HCT116 (cell line): ENCODE data around the gene FKBP5. TPM values are rescaled to one million over a fixed set of nuclear protein-coding genes. Genes with fewer than 3 reads are reported as not detected.

ENCODE experiments used
- ATAC-seq: fragments of 200-7000 bp; cut with Tn5 transposase; 2 replicates; pipeline ENCODE4 v1.9.1; 2020; ENCODE audit warnings: mild to moderate bottlenecking, moderate library complexity
- BruUV-seq: library from RNA; stranded (reverse); fragments of 400-500 nt; replicated peaks from 2 replicates; lab custom pipeline; 2021; lab: Mats Ljungman, UMichigan
- CTCF ChIA-PET: fragments of 300-600 bp; sonication (Branson Sonifier 250); formaldehyde crosslinking; loops from one replicate; lab custom pipeline; 2021; ENCODE audit warnings: antibody characterized with exemption; lab: Charles Lee
- POLR2A ChIA-PET: fragments of 300-600, 350-600 bp; sonication (Branson Sonifier 250); formaldehyde crosslinking; loops from one replicate; lab custom pipeline; 2021; ENCODE audit warnings: antibody characterized with exemption; lab: Charles Lee
- RAD21 ChIA-PET, 2 experiments: fragments of 300-600 bp; sonication (Branson Sonifier 250); formaldehyde crosslinking; loops; one replicate each; lab custom pipeline; 2023; ENCODE audit warnings: low total read pairs in 2 of 2; ENCODE audit not compliant: uncharacterized antibody in 2 of 2, unreplicated experiment in 2 of 2, low non-redundant PET in 1 of 2; lab: Charles Lee
- DNase-seq: peaks from one replicate; pipeline ENCODE4 v3.0.0-alpha.2; 2010; ENCODE audit warnings: low read depth, low spot score
- H2AFZ ChIP-seq: fragments of 200-600 bp; shearing (Covaris generic), sonication (generic); 2 replicates; pipeline ENCODE4 v1.6.1; 2017; ENCODE audit warnings: low read depth, mixed run types, mixed read lengths, antibody characterized with exemption, low read length; ENCODE audit not compliant: poor library complexity, severe bottlenecking
- H3K27ac ChIP-seq: 2 replicates; pipeline ENCODE4 v1.5.1; 2012; ENCODE audit warnings: low read depth, low read length
- H3K27me3 ChIP-seq: fragments of 200-600 bp; sonication (generic); 2 replicates; pipeline ENCODE4 v1.6.1; 2016; ENCODE audit warnings: mixed run types, low read length, mixed read lengths; ENCODE audit not compliant: insufficient read depth
- H3K36me3 ChIP-seq, 2 experiments: fragments of 200-500 bp in 1 of 2; fragments of 200-600 bp in 1 of 2; sonication (Bioruptor generic) in 1 of 2; sonication (generic) in 1 of 2; 2 replicates each; pipeline versions ENCODE4 v1.5.1 to v1.6.1; 2014 to 2016; ENCODE audit warnings: low read length in 2 of 2, inconsistent platforms in 1 of 2, mixed read lengths in 1 of 2, mixed run types in 1 of 2; ENCODE audit not compliant: insufficient read depth in 2 of 2, control insufficient read depth in 1 of 2
- H3K4me1 ChIP-seq, 2 experiments: fragments of 200-600 bp in 1 of 2; sonication (generic) in 1 of 2; 2 replicates each; pipeline versions ENCODE4 v1.5.1 to v1.6.1; 2012 to 2017; ENCODE audit warnings: low read length in 2 of 2, inconsistent platforms in 1 of 2, mild to moderate bottlenecking in 1 of 2, mixed read lengths in 1 of 2, mixed run types in 1 of 2, moderate library complexity in 1 of 2; ENCODE audit not compliant: insufficient read depth in 2 of 2, control insufficient read depth in 1 of 2
- H3K4me2 ChIP-seq: fragments of 200-600 bp; sonication (generic); 2 replicates; pipeline ENCODE4 v1.6.1; 2017; ENCODE audit warnings: mixed run types, low read length, mixed read lengths
- H3K4me3 ChIP-seq, 2 experiments: fragments of 200-600 bp in 1 of 2; sonication (generic) in 1 of 2; replicated peaks in 1 of 2; 2 replicates each; pipeline ENCODE4 v1.5.1; 2011 to 2016; ENCODE audit warnings: low read length in 2 of 2, control low read depth in 1 of 2, low read depth in 1 of 2, mild to moderate bottlenecking in 1 of 2, mixed read lengths in 1 of 2, mixed run types in 1 of 2
- H3K79me2 ChIP-seq: fragments of 200-600 bp; sonication (generic); 2 replicates; pipeline ENCODE4 v1.6.1; 2017; ENCODE audit warnings: mild to moderate bottlenecking, mixed run types, low read length, moderate library complexity, mixed read lengths; ENCODE audit not compliant: insufficient read depth
- H3K9ac ChIP-seq: fragments of 200-600 bp; sonication (generic); 2 replicates; pipeline ENCODE4 v1.6.1; 2016; ENCODE audit warnings: low read length, mixed read lengths
- H3K9me2 ChIP-seq: fragments of 200-600 bp; sonication (generic), shearing (Covaris generic); 2 replicates; pipeline ENCODE4 v1.6.1; 2017; ENCODE audit warnings: mixed run types, mild to moderate bottlenecking, moderate library complexity; ENCODE audit not compliant: insufficient read depth
- H3K9me3 ChIP-seq, 2 experiments: fragments of 200-500 bp in 1 of 2; fragments of 200-600 bp in 1 of 2; sonication (Bioruptor generic) in 1 of 2; sonication (generic) in 1 of 2; 2 replicates each; pipeline ENCODE4 v1.6.1; 2014 to 2017; ENCODE audit warnings: low read length in 2 of 2, mixed read lengths in 2 of 2, inconsistent platforms in 1 of 2, low read depth in 1 of 2, mild to moderate bottlenecking in 1 of 2, mixed run types in 1 of 2, moderate library complexity in 1 of 2; ENCODE audit not compliant: control insufficient read depth in 1 of 2, insufficient read depth in 1 of 2
- H4K20me1 ChIP-seq: fragments of 200-600 bp; sonication (generic), shearing (Covaris generic); 2 replicates; pipeline ENCODE4 v1.6.1; 2017; ENCODE audit warnings: mixed run types, mild to moderate bottlenecking, moderate library complexity; ENCODE audit not compliant: insufficient read depth
- CEBPB ChIP-seq: IDR thresholded peaks from 2 replicates; pipeline ENCODE4 v1.6.1; 2012; ENCODE audit warnings: low read depth
- EGR1 ChIP-seq: IDR thresholded peaks from 2 replicates; pipeline ENCODE4 v1.6.1; 2012; ENCODE audit warnings: low read depth
- ELF1 ChIP-seq: IDR thresholded peaks from 2 replicates; pipeline ENCODE4 v1.6.1; 2012; ENCODE audit warnings: low read depth, borderline replicate concordance
- EZH2 ChIP-seq: fragments of 200-600 bp; sonication (generic); IDR thresholded peaks from 2 replicates; pipeline ENCODE4 v1.6.1; 2017; ENCODE audit warnings: antibody characterized with exemption, mixed run types
- EZH2phosphoT487 ChIP-seq: fragments of 200-600 bp; IDR thresholded peaks from 2 replicates; pipeline ENCODE4 v1.6.1; 2018; ENCODE audit warnings: antibody characterized with exemption, borderline replicate concordance
- FOSL1 ChIP-seq: IDR thresholded peaks from 2 replicates; pipeline ENCODE4 v1.6.1; 2012; ENCODE audit warnings: low read depth
- POLR2AphosphoS5 ChIP-seq: IDR thresholded peaks from 2 replicates; pipeline ENCODE4 v1.6.1; 2011; ENCODE audit warnings: mild to moderate bottlenecking, low read depth, low read length, moderate library complexity
- RAD21 ChIP-seq: IDR thresholded peaks from 2 replicates; pipeline ENCODE4 v1.6.1; 2012; ENCODE audit warnings: low read depth, mild to moderate bottlenecking
- REST ChIP-seq: IDR thresholded peaks from 2 replicates; pipeline ENCODE4 v1.6.1; 2012; ENCODE audit warnings: low read depth
- SIN3A ChIP-seq: IDR thresholded peaks from 2 replicates; pipeline ENCODE4 v1.6.1; 2012; ENCODE audit warnings: low read depth
- SP1 ChIP-seq: IDR thresholded peaks from 2 replicates; pipeline ENCODE4 v1.6.1; 2012; ENCODE audit warnings: low read depth
- SRF ChIP-seq: IDR thresholded peaks from 2 replicates; pipeline ENCODE4 v1.6.1; 2012; ENCODE audit warnings: low read depth
- TCF7L2 ChIP-seq: IDR thresholded peaks from 2 replicates; pipeline ENCODE4 v1.7.0; 2011; ENCODE audit warnings: borderline replicate concordance, inconsistent platforms; ENCODE audit not compliant: insufficient read depth, insufficient read length; ENCODE audit errors: extremely low read depth
- YY1 ChIP-seq: IDR thresholded peaks from 2 replicates; pipeline ENCODE4 v1.6.1; 2011; ENCODE audit warnings: low read length, low read depth, moderate library complexity, mild to moderate bottlenecking; ENCODE audit not compliant: insufficient replicate concordance; ENCODE audit errors: extremely low read depth
- ZFX ChIP-seq: fragments of 450-650 bp; IDR thresholded peaks from 2 replicates; pipeline ENCODE4 v1.6.1; 2017
- intact Hi-C: fragments of 100-400 bp; cut with micrococcal nuclease; formaldehyde crosslinking; loops from 2 replicates; pipeline ENCODE4 v1.10.0; 2022
- total RNA-seq: library from RNA; stranded (reverse); gene quantifications from one replicate; pipeline ENCODE4 v1.2.1, GENCODE V29; 2021; ENCODE audit not compliant: unreplicated experiment
- TF ChIP-seq, protein P1 (sequence below): IDR thresholded peaks from 2 replicates; pipeline ENCODE4 v1.6.1; 2012
- TF ChIP-seq, protein P2 (sequence below), 3 experiments: fragments of 200-600 bp in 1 of 3; sonication (generic) in 1 of 3; IDR thresholded peaks in 2 of 3; conservative IDR thresholded peaks in 1 of 3; 2 replicates each; pipeline ENCODE4 v1.5.1; 2012 to 2017; ENCODE audit warnings: low read depth in 2 of 3, low read length in 2 of 3, antibody characterized with exemption in 1 of 3, borderline replicate concordance in 1 of 3, control low read depth in 1 of 3, mild to moderate bottlenecking in 1 of 3, mixed read lengths in 1 of 3, mixed run types in 1 of 3, moderate library complexity in 1 of 3; ENCODE audit not compliant: insufficient read depth in 1 of 3
- TF ChIP-seq, protein P3 (sequence below): IDR thresholded peaks from 2 replicates; pipeline ENCODE4 v1.6.1; 2012

Gene FKBP5
- total RNA-seq, 1 experiment from 2014 or later: 50.3 TPM

GRCh38 chr6:35592178-35592577 is 96.5 kb downstream of the FKBP5 start:
- ChIA-PET POLR2A (interaction anchor here (1.9 kb wide), 1 partner anchor 10 kb away, joined by 6 read pairs; no protein-coding TSS in a partner anchor), CTCF (interaction anchor here (1.2 kb wide), 1 partner anchor 145 kb away, joined by 3 read pairs; the partner anchor contains the start of gene ARMC12), RAD21 (no interaction called here)
- Histone ChIP-seq H3K9ac (no peak overlapping the region), H4K20me1 (no peaks in the 10 kb centered on the region), H3K27me3 (no peaks in the 10 kb centered on the region), H3K79me2 (peaks cover 11% of the 10 kb centered on the region; the same call in 1 of the 2 replicates), H3K9me3 (no peaks in the 10 kb centered on the region), H3K9me2 (no peaks in the 10 kb centered on the region), H3K4me1 (peaks cover 39 to 59% of the 10 kb centered on the region in 2 experiments), H3K4me3 (no peak overlapping the region), H3K36me3 (peaks cover 0 to 4% of the 10 kb centered on the region in 2 experiments; a peak in 1 of 4 replicates), H3K27ac (no peak overlapping the region), H2AFZ (no peak overlapping the region), H3K4me2 (no peak overlapping the region)
- intact Hi-C loops: no loop called here
- BruUV-seq: no TSS peak
- DNase-seq: no peak
- TF ChIP-seq TCF7L2 (no peak), REST (no peak), SP1 (no peak), POLR2AphosphoS5 (no peak), EZH2 (no peak), CEBPB (no peak), YY1 (no peak), ZFX (no peak), SIN3A (no peak), SRF (no peak), EGR1 (no peak), EZH2phosphoT487 (no peak), FOSL1 (no peak), ELF1 (no peak), RAD21 (no peak)
- TF ChIP-seq, protein P1, sequence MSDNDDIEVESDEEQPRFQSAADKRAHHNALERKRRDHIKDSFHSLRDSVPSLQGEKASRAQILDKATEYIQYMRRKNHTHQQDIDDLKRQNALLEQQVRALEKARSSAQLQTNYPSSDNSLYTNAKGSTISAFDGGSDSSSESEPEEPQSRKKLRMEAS: no peak
- TF ChIP-seq, protein P2, sequence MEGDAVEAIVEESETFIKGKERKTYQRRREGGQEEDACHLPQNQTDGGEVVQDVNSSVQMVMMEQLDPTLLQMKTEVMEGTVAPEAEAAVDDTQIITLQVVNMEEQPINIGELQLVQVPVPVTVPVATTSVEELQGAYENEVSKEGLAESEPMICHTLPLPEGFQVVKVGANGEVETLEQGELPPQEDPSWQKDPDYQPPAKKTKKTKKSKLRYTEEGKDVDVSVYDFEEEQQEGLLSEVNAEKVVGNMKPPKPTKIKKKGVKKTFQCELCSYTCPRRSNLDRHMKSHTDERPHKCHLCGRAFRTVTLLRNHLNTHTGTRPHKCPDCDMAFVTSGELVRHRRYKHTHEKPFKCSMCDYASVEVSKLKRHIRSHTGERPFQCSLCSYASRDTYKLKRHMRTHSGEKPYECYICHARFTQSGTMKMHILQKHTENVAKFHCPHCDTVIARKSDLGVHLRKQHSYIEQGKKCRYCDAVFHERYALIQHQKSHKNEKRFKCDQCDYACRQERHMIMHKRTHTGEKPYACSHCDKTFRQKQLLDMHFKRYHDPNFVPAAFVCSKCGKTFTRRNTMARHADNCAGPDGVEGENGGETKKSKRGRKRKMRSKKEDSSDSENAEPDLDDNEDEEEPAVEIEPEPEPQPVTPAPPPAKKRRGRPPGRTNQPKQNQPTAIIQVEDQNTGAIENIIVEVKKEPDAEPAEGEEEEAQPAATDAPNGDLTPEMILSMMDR (IDR thresholded peaks at IDR 0.05 in 2 of 3, conservative IDR thresholded peaks at IDR 0.05 in 1 of 3; ENCODE audit: borderline replicate concordance in 1 of 3, insufficient read depth in 1 of 3, low read depth in 2 of 3, low read length in 2 of 3): no peak
- TF ChIP-seq, protein P3, sequence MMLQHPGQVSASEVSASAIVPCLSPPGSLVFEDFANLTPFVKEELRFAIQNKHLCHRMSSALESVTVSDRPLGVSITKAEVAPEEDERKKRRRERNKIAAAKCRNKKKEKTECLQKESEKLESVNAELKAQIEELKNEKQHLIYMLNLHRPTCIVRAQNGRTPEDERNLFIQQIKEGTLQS: no peak
- TF ChIP-seq, all 23 proteins: peak for 0
- ATAC-seq: no peak
